Stimulated activated CD4-positive, alpha-beta T cell treated with anti-CD3 and anti-CD28 coated beads, Interleukin-2, amount 100 ng/mL, for 48 hours (primary cell): ENCODE data around the gene PPP2R3A.

Source experiments
- DNase-seq, 2 donors: peaks; one replicate each; pipeline ENCODE4 v3.0.0-alpha.2; 2020

Gene PPP2R3A

DNA sequence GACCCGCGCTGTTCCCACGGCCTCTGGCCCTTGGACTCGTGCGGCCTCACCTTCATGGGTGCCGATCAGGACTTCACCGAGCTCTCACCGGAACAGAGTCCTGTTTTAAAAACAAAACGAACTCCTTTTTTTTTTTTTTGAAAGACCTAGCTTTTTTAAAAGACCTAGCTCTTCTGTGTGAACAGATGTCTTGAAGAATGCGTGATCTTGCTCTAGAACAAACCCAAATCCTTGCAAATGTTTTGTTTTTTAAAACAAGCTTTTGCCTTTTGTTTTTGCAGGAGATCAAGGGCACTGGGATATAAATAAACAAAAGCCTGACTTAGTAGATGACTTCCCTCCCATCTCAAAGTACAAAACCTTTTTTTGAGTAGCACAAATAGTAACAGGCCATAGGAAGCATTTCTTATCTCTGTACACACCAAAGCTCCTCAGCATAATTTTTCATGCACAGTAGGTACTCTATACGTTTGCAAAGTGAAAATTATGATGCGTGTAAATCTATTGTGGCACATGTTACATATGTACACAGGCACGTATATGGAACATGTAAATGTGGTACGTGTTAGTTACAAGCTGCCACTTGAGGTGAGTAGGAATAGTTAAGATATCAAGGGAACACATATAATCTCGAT, 231.7 kb downstream of the PPP2R3A start:
- DNase-seq = no peak
